Spinal cord (tissue), 10 donors: Measurements from ENCODE around the gene BUB1. TPM values are rescaled to one million over a fixed set of nuclear protein-coding genes. Genes with fewer than 3 reads are reported as not detected.
"Not testable (repeated sequence)": the region's sequence is repeated elsewhere in the genome, so short reads cannot be mapped to it uniquely, and the experiment has no call there.

ENCODE experiments used
- DNase-seq, 6 donors: peaks; one replicate each; pipeline versions ENCODE4 v3.0.0 to v3.0.0-alpha.2; 2013 to 2015; ENCODE audit warnings: low spot score in 6 of 6, low read depth in 4 of 6
- H3K27ac ChIP-seq: one replicate; pipeline ENCODE4 v1.5.1; 2013; ENCODE audit warnings: low read depth, low read length, control low read depth
- H3K27me3 ChIP-seq: one replicate; pipeline ENCODE4 v1.6.1; 2013; ENCODE audit warnings: low read length; ENCODE audit not compliant: control insufficient read depth, insufficient read depth
- H3K36me3 ChIP-seq: one replicate; pipeline ENCODE4 v1.6.1; 2013; ENCODE audit warnings: low read length; ENCODE audit not compliant: control insufficient read depth, insufficient read depth
- H3K4me1 ChIP-seq: one replicate; pipeline ENCODE4 v1.6.1; 2013; ENCODE audit warnings: low read length; ENCODE audit not compliant: control insufficient read depth, insufficient read depth
- H3K4me3 ChIP-seq: one replicate; pipeline ENCODE4 v1.5.1; 2013; ENCODE audit warnings: low read depth, low read length, control low read depth
- H3K9me3 ChIP-seq: one replicate; pipeline ENCODE4 v1.6.1; 2013; ENCODE audit warnings: low read length; ENCODE audit not compliant: control insufficient read depth, insufficient read depth
- WGBS: methylation state at CpG from one replicate; pipeline ENCODE4 v1.1.5; 2013; ENCODE audit warnings: missing lambda C conversion rate; ENCODE audit not compliant: insufficient coverage; 5-methylcytosine and 5-hydroxymethylcytosine counted together
- polyA plus RNA-seq, 2 donors: library from polyadenylated mRNA; unstranded; fragments of 120-200 nt; gene quantifications; one replicate each; pipeline ENCODE4 v1.2.1, GENCODE V29; 2013; ENCODE audit not compliant: insufficient read length in 2 of 2
- total RNA-seq, 2 donors: library from RNA; depleted of rRNA in 1 of 2; stranded (reverse); fragments of 120-200 nt in 1 of 2; fragments of >200 nt in 1 of 2; gene quantifications; one replicate each; pipeline versions ENCODE4 v1.2.3 to v1.2.4, GENCODE V29; 2013 to 2014
- donor health status: healthy.

Gene BUB1
- total and polyA plus RNA-seq, 4 donors, result 12.0 to 15.6 (median 13.8) TPM

- no peak for DNase-seq
- no CpG with 5 or more reads among the region's 3 CpGs for WGBS
- Histone ChIP-seq H3K36me3 (no peaks in the 10 kb centered on the region), H3K27ac (no peak overlapping the region), H3K4me1 (no peaks in the 10 kb centered on the region), H3K9me3 (no peaks in the 10 kb centered on the region), H3K27me3 (no peaks in the 10 kb centered on the region), H3K4me3 (no peak overlapping the region)
Measured at GRCh38 chr2:110716959-110717645, 39.2 kb upstream of the BUB1 start.

GRCh38 chr2:110714452-110715224 is 36.8 kb upstream of the BUB1 start:
- DNase-seq, result peak in 1 of 6 donors; percentile 29
- 25% methylated on average over 4 of the region's 6 CpGs for WGBS

GRCh38 chr2:110713513-110714362 is 35.9 kb upstream of the BUB1 start:
- Histone ChIP-seq H3K4me1 (no peaks in the 10 kb centered on the region), H3K27ac (no peak overlapping the region), H3K27me3 (no peaks in the 10 kb centered on the region), H3K4me3 (no peak overlapping the region), H3K9me3 (no peaks in the 10 kb centered on the region), H3K36me3 (no peaks in the 10 kb centered on the region)
- DNase-seq, result no peak
- WGBS, result 89% methylated on average over 4 of the region's 6 CpGs

More at GRCh38 chr2:110714452-110715224, 36.8 kb upstream of the BUB1 start:
- H3K4me3 ChIP-seq, result no peak overlapping the region
- no peaks in the 10 kb centered on the region for H3K9me3 ChIP-seq
- H3K36me3 ChIP-seq, result no peaks in the 10 kb centered on the region
- no peaks in the 10 kb centered on the region for H3K4me1 ChIP-seq
- H3K27ac ChIP-seq, result no peak overlapping the region
- no peaks in the 10 kb centered on the region for H3K27me3 ChIP-seq

GRCh38 chr2:110712737-110713136 is 34.9 kb upstream of the BUB1 start:
- no peaks in the 10 kb centered on the region for H3K27me3 ChIP-seq
- no peak overlapping the region for H3K4me3 ChIP-seq
- no peak overlapping the region for H3K27ac ChIP-seq
- no peaks in the 10 kb centered on the region for H3K4me1 ChIP-seq
- no peak for DNase-seq
- WGBS, result no CpG with 5 or more reads among the region's 1 CpG
- no peaks in the 10 kb centered on the region for H3K9me3 ChIP-seq
- no peaks in the 10 kb centered on the region for H3K36me3 ChIP-seq

- H3K4me3 ChIP-seq, result no peak overlapping the region
- DNase-seq, result no peak
- no peaks in the 10 kb centered on the region for H3K9me3 ChIP-seq
- no peaks in the 10 kb centered on the region for H3K4me1 ChIP-seq
- H3K27ac ChIP-seq, result no peak overlapping the region
- H3K27me3 ChIP-seq, result no peaks in the 10 kb centered on the region
- 40% methylated on average over 1 of the region's 1 CpG for WGBS
- no peaks in the 10 kb centered on the region for H3K36me3 ChIP-seq
Measured at GRCh38 chr2:110708455-110708854, 30.6 kb upstream of the BUB1 start.

GRCh38 chr2:110707386-110707965 is 29.6 kb upstream of the BUB1 start:
- no CpG with 5 or more reads among the region's 1 CpG for WGBS
- Histone ChIP-seq H3K27me3 (no peaks in the 10 kb centered on the region), H3K36me3 (no peaks in the 10 kb centered on the region), H3K9me3 (no peaks in the 10 kb centered on the region), H3K4me1 (no peaks in the 10 kb centered on the region), H3K27ac (no peak overlapping the region), H3K4me3 (no peak overlapping the region)
- no peak for DNase-seq

GRCh38 chr2:110702514-110703380 is 24.9 kb upstream of the BUB1 start:
- no peak for DNase-seq
- no peak overlapping the region for H3K4me3 ChIP-seq
- H3K36me3 ChIP-seq, result no peaks in the 10 kb centered on the region
- WGBS, result no CpG with 5 or more reads among the region's 2 CpGs
- H3K4me1 ChIP-seq, result no peaks in the 10 kb centered on the region
- H3K27me3 ChIP-seq, result no peaks in the 10 kb centered on the region
- no peak overlapping the region for H3K27ac ChIP-seq
- no peaks in the 10 kb centered on the region for H3K9me3 ChIP-seq

GRCh38 chr2:110698253-110698652 is 20.4 kb upstream of the BUB1 start:
- not testable (repeated sequence) for H3K27me3 ChIP-seq, H3K27ac ChIP-seq, DNase-seq, H3K4me3 ChIP-seq, H3K9me3 ChIP-seq, H3K4me1 ChIP-seq, H3K36me3 ChIP-seq
- WGBS, result no CpG with 5 or more reads among the region's 6 CpGs
